ENCODE data around the gene CNTN1. TPM values are rescaled to one million over a fixed set of nuclear protein-coding genes. Genes with fewer than 3 reads are reported as not detected.

CNTN1 gene
- total RNA-seq, 1 donor from 2014 or later, result 1.8 TPM

- H3K4me1 Mint-ChIP-seq (ENCODE audit: low read depth), result peaks cover 38% of the 10 kb centered on the region
- TF ChIP-seq CTCF (IDR thresholded peaks at IDR 0.05), result no peak
- H3K27ac Mint-ChIP-seq (ENCODE audit: unreplicated experiment), result peak overlapping the region; percentile 39
- no peak for DNase-seq (ENCODE audit: low spot score)
- H3K27me3 Mint-ChIP-seq (ENCODE audit: low read depth), result no peaks in the 10 kb centered on the region
- H3K9me3 Mint-ChIP-seq (ENCODE audit: low read depth), result no peaks in the 10 kb centered on the region
- H3K4me3 Mint-ChIP-seq (ENCODE audit: unreplicated experiment), result no peak overlapping the region
- H3K36me3 Mint-ChIP-seq (ENCODE audit: low read depth), result no peaks in the 10 kb centered on the region
These were observed 366.0 kb downstream of the CNTN1 start for GRCh38 chr12:41058266-41058665.

- H3K4me3 Mint-ChIP-seq (ENCODE audit: unreplicated experiment), result no peak overlapping the region
- TF ChIP-seq CTCF (IDR thresholded peaks at IDR 0.05), result no peak
These were observed 369.0 kb downstream of the CNTN1 start for GRCh38 chr12:41061192-41061591.

GRCh38 chr12:41064411-41064810 is 372.2 kb downstream of the CNTN1 start:
- no peak for DNase-seq (ENCODE audit: low spot score)
- H3K27ac Mint-ChIP-seq (ENCODE audit: unreplicated experiment), result no peak overlapping the region
- no peaks in the 10 kb centered on the region for H3K27me3 Mint-ChIP-seq (ENCODE audit: low read depth)
- TF ChIP-seq CTCF (IDR thresholded peaks at IDR 0.05), result no peak
- H3K4me3 Mint-ChIP-seq (ENCODE audit: unreplicated experiment), result no peak overlapping the region
- H3K4me1 Mint-ChIP-seq (ENCODE audit: low read depth), result peaks cover 5% of the 10 kb centered on the region
- H3K36me3 Mint-ChIP-seq (ENCODE audit: low read depth), result no peaks in the 10 kb centered on the region
- H3K9me3 Mint-ChIP-seq (ENCODE audit: low read depth), result no peaks in the 10 kb centered on the region

More at GRCh38 chr12:41061192-41061591, 369.0 kb downstream of the CNTN1 start:
- H3K27ac Mint-ChIP-seq (ENCODE audit: unreplicated experiment), result no peak overlapping the region
- DNase-seq (ENCODE audit: low spot score), result no peak
- H3K4me1 Mint-ChIP-seq (ENCODE audit: low read depth), result peaks cover 29% of the 10 kb centered on the region
- H3K36me3 Mint-ChIP-seq (ENCODE audit: low read depth), result no peaks in the 10 kb centered on the region
- H3K9me3 Mint-ChIP-seq (ENCODE audit: low read depth), result no peaks in the 10 kb centered on the region
- no peaks in the 10 kb centered on the region for H3K27me3 Mint-ChIP-seq (ENCODE audit: low read depth)

GRCh38 chr12:41067941-41068645 is 375.9 kb downstream of the CNTN1 start:
- no peaks in the 10 kb centered on the region for H3K36me3 Mint-ChIP-seq (ENCODE audit: low read depth)
- peak; percentile 28 for TF ChIP-seq CTCF (IDR thresholded peaks at IDR 0.05)
- H3K9me3 Mint-ChIP-seq (ENCODE audit: low read depth), result no peaks in the 10 kb centered on the region
- H3K27ac Mint-ChIP-seq (ENCODE audit: unreplicated experiment), result no peak overlapping the region
- no peaks in the 10 kb centered on the region for H3K27me3 Mint-ChIP-seq (ENCODE audit: low read depth)
- peaks cover 8% of the 10 kb centered on the region for H3K4me1 Mint-ChIP-seq (ENCODE audit: low read depth)
- no peak overlapping the region for H3K4me3 Mint-ChIP-seq (ENCODE audit: unreplicated experiment)
- DNase-seq (ENCODE audit: low spot score), result no peak

- Mint-ChIP-seq H3K27ac (ENCODE audit: unreplicated experiment) (no peak overlapping the region), H3K27me3 (ENCODE audit: low read depth) (no peaks in the 10 kb centered on the region), H3K9me3 (ENCODE audit: low read depth) (peaks cover 5% of the 10 kb centered on the region), H3K4me1 (ENCODE audit: low read depth) (peaks cover 3% of the 10 kb centered on the region), H3K36me3 (ENCODE audit: low read depth) (no peaks in the 10 kb centered on the region), H3K4me3 (ENCODE audit: unreplicated experiment) (no peak overlapping the region)
- no peak for DNase-seq (ENCODE audit: low spot score)
- no peak for TF ChIP-seq CTCF (IDR thresholded peaks at IDR 0.05)
These were observed 381.6 kb downstream of the CNTN1 start for GRCh38 chr12:41073633-41074472.

Measured in chondrocyte (in vitro differentiated cells).